HepG2 (cell line): ENCODE measurements around the gene CCL17. TPM values are rescaled to one million over a fixed set of nuclear protein-coding genes. Genes with fewer than 3 reads are reported as not detected.

Source experiments
- ATAC-seq: fragments of 200-7000 bp; cut with Tn5 transposase; 3 replicates; pipeline ENCODE4 v1.9.1; 2020; ENCODE audit warnings: mild to moderate bottlenecking, moderate library complexity
- BruUV-seq: library from RNA; stranded (reverse); fragments of 400-500 nt; replicated peaks from 2 replicates; lab custom pipeline; 2021; lab: Mats Ljungman, UMichigan
- CTCF ChIA-PET: fragments of 300-600 bp; formaldehyde crosslinking; extraction: SDS; loops from one replicate; lab custom pipeline; 2021; ENCODE audit warnings: low total read pairs, inconsistent platforms, low intra/inter-chr PET ratio; lab: Yijun Ruan, JAX
- POLR2A ChIA-PET: fragments of 350-600 bp; sonication (Branson Sonifier 250); formaldehyde crosslinking; loops from one replicate; lab custom pipeline; 2020; ENCODE audit warnings: antibody characterized with exemption, inconsistent platforms; lab: Yijun Ruan, JAX
- DNase-seq: peaks from one replicate; pipeline ENCODE4 v3.0.0-alpha.2; 2015; ENCODE audit warnings: low spot score
- FAIRE-seq: peaks from 3 replicates; lab custom pipeline; 2011; peaks lifted over from hg19 to GRCh38; lab: Jason Lieb, UNC
- H2AFZ ChIP-seq: one replicate; pipeline ENCODE4 v1.6.1; 2011; ENCODE audit warnings: low read length, inconsistent platforms
- H3K27ac ChIP-seq: fragments of 300-600 bp; 3 replicates; pipeline ENCODE4 v1.8.0; 2011; ENCODE audit warnings: mixed run types, mild to moderate bottlenecking, mixed read lengths, low read length, inconsistent platforms; ENCODE audit not compliant: insufficient read depth; ENCODE audit errors: extremely low read length
- H3K27me3 ChIP-seq, 2 experiments: fragments of 200-600 bp in 1 of 2; 2 replicates in 1 of 2; 3 replicates in 1 of 2; pipeline versions ENCODE4 v1.6.0 to v1.8.0; 2011; ENCODE audit warnings: low read length in 2 of 2, mild to moderate bottlenecking in 2 of 2, moderate library complexity in 2 of 2, inconsistent platforms in 1 of 2; ENCODE audit not compliant: insufficient read depth in 2 of 2, control insufficient read depth in 1 of 2
- H3K36me3 ChIP-seq, 2 experiments: fragments of 200-600 bp in 1 of 2; replicated peaks in 1 of 2; 2 replicates in 1 of 2; 3 replicates in 1 of 2; pipeline versions ENCODE4 v1.5.1 to v1.8.0; 2011; ENCODE audit warnings: low read length in 2 of 2, inconsistent platforms in 1 of 2; ENCODE audit not compliant: insufficient read depth in 2 of 2, control insufficient read depth in 1 of 2
- H3K4me1 ChIP-seq: 2 replicates; pipeline ENCODE4 v1.5.1; 2012; ENCODE audit warnings: low read length, inconsistent platforms; ENCODE audit not compliant: insufficient read depth
- H3K4me2 ChIP-seq: 2 replicates; pipeline ENCODE4 v1.6.0; 2011; ENCODE audit warnings: low read depth, low read length, inconsistent platforms
- H3K4me3 ChIP-seq, 3 experiments: fragments of 200-600 bp in 1 of 3; sonication (generic), shearing (Covaris generic) in 1 of 3; replicated peaks in 1 of 3; 2 replicates each; pipeline ENCODE4 v1.5.1; 2011 to 2016; ENCODE audit warnings: low read length in 3 of 3, inconsistent platforms in 2 of 3, low read depth in 2 of 3, mild to moderate bottlenecking in 2 of 3, control low read depth in 1 of 3, mixed read lengths in 1 of 3; ENCODE audit not compliant: insufficient read depth in 1 of 3
- H3K79me2 ChIP-seq: one replicate; pipeline ENCODE4 v1.6.1; 2011; ENCODE audit warnings: low read length, inconsistent platforms; ENCODE audit not compliant: insufficient read depth
- H3K9ac ChIP-seq: 2 replicates; pipeline ENCODE4 v1.6.0; 2011; ENCODE audit warnings: mild to moderate bottlenecking, low read depth, low read length, inconsistent platforms; ENCODE audit not compliant: insufficient read depth
- H3K9me3 ChIP-seq: 2 replicates; pipeline ENCODE4 v1.5.1; 2012; ENCODE audit warnings: mild to moderate bottlenecking, low read length
- H4K20me1 ChIP-seq: 2 replicates; pipeline ENCODE4 v1.6.0; 2011; ENCODE audit warnings: inconsistent platforms, mild to moderate bottlenecking, low read length, moderate library complexity; ENCODE audit not compliant: insufficient read depth
- HNRNPK ChIP-seq: fragments of 200-400 bp; formaldehyde crosslinking; IDR thresholded peaks from 2 replicates; pipeline ENCODE4 v1.6.1; 2018; ENCODE audit warnings: low read length, low read depth, moderate library complexity, mild to moderate bottlenecking; ENCODE audit not compliant: poor library complexity, severe bottlenecking
- IKZF1 ChIP-seq: fragments of 450-650 bp; IDR thresholded peaks from 2 replicates; pipeline ENCODE4 v1.7.1; 2016
- JUNB ChIP-seq: sonication (generic); formaldehyde crosslinking; IDR thresholded peaks from 2 replicates; pipeline ENCODE4 v1.8.0; 2022; ENCODE audit warnings: missing genetic modification reagents, mild to moderate bottlenecking, borderline replicate concordance
- MZF1 ChIP-seq: sonication (generic); formaldehyde crosslinking; IDR thresholded peaks from 2 replicates; pipeline ENCODE4 v1.8.1; 2023; ENCODE audit warnings: mild to moderate bottlenecking, missing genetic modification reagents, borderline replicate concordance
- PHF20 ChIP-seq: sonication (generic); formaldehyde crosslinking; IDR thresholded peaks from 2 replicates; pipeline ENCODE4 v1.5.0; 2020; ENCODE audit warnings: mild to moderate bottlenecking, missing genetic modification reagents
- TARDBP ChIP-seq: sonication (generic); formaldehyde crosslinking; IDR thresholded peaks from 2 replicates; pipeline ENCODE4 v1.8.0; 2022; ENCODE audit warnings: mild to moderate bottlenecking, missing genetic modification reagents
- ZSCAN22 ChIP-seq: sonication (generic); formaldehyde crosslinking; IDR thresholded peaks from 2 replicates; pipeline ENCODE4 v1.4.0; 2020; ENCODE audit warnings: mild to moderate bottlenecking, missing genetic modification reagents
- ZSCAN29 ChIP-seq: sonication (generic); formaldehyde crosslinking; conservative IDR thresholded peaks from 2 replicates; pipeline ENCODE4 v1.4.0; 2020; ENCODE audit warnings: mild to moderate bottlenecking, missing genetic modification reagents
- WGBS: methylation state at CpG from one replicate; pipeline ENCODE4 v1.1.6; 2017; ENCODE audit warnings: low lambda C conversion rate; 5-methylcytosine and 5-hydroxymethylcytosine counted together
- in situ Hi-C: cut with HindIII; loops from 2 replicates; pipeline ENCODE4 v1.10.0; 2017; ENCODE audit warnings: low pct_unique_long_range_greater_than_20kb; ENCODE audit not compliant: extremely low pct_ligation_motif_present
- intact Hi-C: fragments of 100-400 bp; cut with micrococcal nuclease; formaldehyde crosslinking; loops from one replicate; pipeline ENCODE4 v1.10.0; 2022; ENCODE audit not compliant: unreplicated experiment
- polyA plus RNA-seq, 8 experiments: library from polyadenylated mRNA; depleted of rRNA in 3 of 8; stranded (reverse) in 7 of 8; unstranded in 1 of 8; fragments of >200 nt; fragmentation: Illumina TruSeq in 4 of 8; extraction: Trizol in 4 of 8; gene quantifications; 2 replicates each; pipeline versions ENCODE4 v1.2.1 to v1.2.3, GENCODE V29; 2011 to 2016; ENCODE audit warnings: low read depth in 4 of 8, missing spikeins in 1 of 8, mixed read lengths in 1 of 8; ENCODE audit not compliant: insufficient read depth in 1 of 8
- total RNA-seq, 5 experiments: library from RNA; depleted of rRNA; stranded (reverse); fragments of >200 nt; fragmentation: Illumina TruSeq; extraction: Trizol; gene quantifications; 2 replicates each; pipeline ENCODE4 v1.2.3, GENCODE V29; 2016; ENCODE audit warnings: low read depth in 1 of 5
- TF ChIP-seq, protein P1 (sequence below): sonication (generic); formaldehyde crosslinking; IDR thresholded peaks from 2 replicates; pipeline ENCODE4 v1.5.0; 2020; ENCODE audit warnings: mild to moderate bottlenecking, missing genetic modification reagents, borderline replicate concordance
- TF ChIP-seq, protein P2 (sequence below): IDR thresholded peaks from 2 replicates; pipeline ENCODE4 v1.6.1; 2018; ENCODE audit warnings: missing genetic modification reagents

The CCL17 gene
- total and polyA plus RNA-seq, 2 of the 13 experiments (the other 11 are each of a cell fraction or from before 2014, with no cell fraction given): not detected

DNA sequence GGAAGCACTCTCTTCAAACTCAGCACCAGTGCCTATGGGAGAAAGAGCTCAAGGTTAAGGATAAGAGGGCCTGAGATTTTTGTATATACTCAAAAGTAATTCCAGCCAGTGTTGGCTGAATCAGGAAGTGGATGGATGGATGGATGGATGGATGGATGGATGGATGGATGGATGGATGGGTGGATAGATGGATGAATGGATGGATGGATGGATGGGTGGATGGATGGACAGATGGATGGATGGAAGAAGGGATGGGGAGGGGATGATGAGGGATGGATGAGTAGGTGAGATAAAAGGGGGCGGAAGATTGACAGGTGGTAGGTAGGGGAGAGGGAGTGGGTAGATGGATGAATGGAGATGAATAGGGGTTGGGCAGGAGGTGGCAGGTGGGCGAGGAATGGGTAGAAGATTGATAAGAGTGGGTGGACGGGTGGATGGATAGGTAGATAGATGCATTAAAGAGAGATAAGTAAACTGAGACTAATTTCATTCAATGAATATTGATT lies 28.2 kb upstream of the CCL17 start:
- ATAC-seq (no peak), DNase-seq (no peak), FAIRE-seq (no peak)
- peaks cover 55% of the 10 kb centered on the region for H3K79me2 ChIP-seq
- no peak overlapping the region for H3K4me3 ChIP-seq
- no peaks in the 10 kb centered on the region for H3K9me3 ChIP-seq
- no peak overlapping the region for H3K9ac ChIP-seq
- H2AFZ ChIP-seq: no peak overlapping the region
- no peaks in the 10 kb centered on the region; a peak in 1 of 5 replicates for H3K27me3 ChIP-seq
- peaks cover 9% of the 10 kb centered on the region; the same call in 1 of the 2 replicates for H4K20me1 ChIP-seq
- in situ Hi-C loops: no loop called here
- WGBS: over 99% methylated on average over 3 of the region's 3 CpGs
- H3K4me2 ChIP-seq: peak overlapping the region; percentile 49
- CTCF ChIA-PET: interaction anchor here (1.3 kb wide), 1 partner anchor 76 kb away, joined by 5 read pairs; no protein-coding TSS in a partner anchor
- H3K4me1 ChIP-seq: peaks cover 70% of the 10 kb centered on the region
- no TSS peak for BruUV-seq
- peaks cover 22 to 39% of the 10 kb centered on the region in 2 experiments for H3K36me3 ChIP-seq
- TF ChIP-seq PHF20 (CRISPR knock-in tag) (0 out of 2 replicates have a peak, but pooled peaks have one; percentile 25), MZF1 (CRISPR knock-in tag) (0 out of 2 replicates have a peak, but pooled peaks have one; percentile 22), IKZF1 (0 out of 2 replicates have a peak, but pooled peaks have one; percentile 27), JUNB (peak; percentile 27; the same call in 1 of the 2 replicates), ZSCAN22 (CRISPR knock-in tag) (0 out of 2 replicates have a peak, but pooled peaks have one; percentile 17), HNRNPK (peak; percentile 82), TARDBP (CRISPR knock-in tag) (peak; percentile 18; the same call in 1 of the 2 replicates), ZSCAN29 (no peak)
- TF ChIP-seq, protein P1, sequence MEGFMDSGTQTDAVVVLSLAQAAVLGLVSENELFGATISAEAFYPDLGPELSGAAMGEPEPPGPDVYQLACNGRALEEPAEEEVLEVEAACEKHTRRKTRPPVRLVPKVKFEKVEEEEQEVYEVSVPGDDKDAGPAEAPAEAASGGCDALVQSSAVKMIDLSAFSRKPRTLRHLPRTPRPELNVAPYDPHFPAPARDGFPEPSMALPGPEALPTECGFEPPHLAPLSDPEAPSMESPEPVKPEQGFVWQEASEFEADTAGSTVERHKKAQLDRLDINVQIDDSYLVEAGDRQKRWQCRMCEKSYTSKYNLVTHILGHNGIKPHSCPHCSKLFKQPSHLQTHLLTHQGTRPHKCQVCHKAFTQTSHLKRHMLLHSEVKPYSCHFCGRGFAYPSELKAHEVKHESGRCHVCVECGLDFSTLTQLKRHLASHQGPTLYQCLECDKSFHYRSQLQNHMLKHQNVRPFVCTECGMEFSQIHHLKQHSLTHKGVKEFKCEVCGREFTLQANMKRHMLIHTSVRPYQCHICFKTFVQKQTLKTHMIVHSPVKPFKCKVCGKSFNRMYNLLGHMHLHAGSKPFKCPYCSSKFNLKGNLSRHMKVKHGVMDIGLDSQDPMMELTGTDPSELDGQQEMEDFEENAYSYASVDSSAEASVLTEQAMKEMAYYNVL (CRISPR knock-in tag): peak; percentile 80; the same call in 1 of the 2 replicates
- TF ChIP-seq, protein P2, sequence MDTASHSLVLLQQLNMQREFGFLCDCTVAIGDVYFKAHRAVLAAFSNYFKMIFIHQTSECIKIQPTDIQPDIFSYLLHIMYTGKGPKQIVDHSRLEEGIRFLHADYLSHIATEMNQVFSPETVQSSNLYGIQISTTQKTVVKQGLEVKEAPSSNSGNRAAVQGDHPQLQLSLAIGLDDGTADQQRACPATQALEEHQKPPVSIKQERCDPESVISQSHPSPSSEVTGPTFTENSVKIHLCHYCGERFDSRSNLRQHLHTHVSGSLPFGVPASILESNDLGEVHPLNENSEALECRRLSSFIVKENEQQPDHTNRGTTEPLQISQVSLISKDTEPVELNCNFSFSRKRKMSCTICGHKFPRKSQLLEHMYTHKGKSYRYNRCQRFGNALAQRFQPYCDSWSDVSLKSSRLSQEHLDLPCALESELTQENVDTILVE (CRISPR knock-in tag): no peak
- POLR2A ChIA-PET: interaction anchor here (7.7 kb wide), 1 partner anchor 73 kb away, joined by 303 read pairs; no protein-coding TSS in a partner anchor
- H3K27ac ChIP-seq: no peak overlapping the region
- intact Hi-C loops: no loop called here
